ENCODE measurements around the gene ATP2A1.

ATP2A1 gene

DNA sequence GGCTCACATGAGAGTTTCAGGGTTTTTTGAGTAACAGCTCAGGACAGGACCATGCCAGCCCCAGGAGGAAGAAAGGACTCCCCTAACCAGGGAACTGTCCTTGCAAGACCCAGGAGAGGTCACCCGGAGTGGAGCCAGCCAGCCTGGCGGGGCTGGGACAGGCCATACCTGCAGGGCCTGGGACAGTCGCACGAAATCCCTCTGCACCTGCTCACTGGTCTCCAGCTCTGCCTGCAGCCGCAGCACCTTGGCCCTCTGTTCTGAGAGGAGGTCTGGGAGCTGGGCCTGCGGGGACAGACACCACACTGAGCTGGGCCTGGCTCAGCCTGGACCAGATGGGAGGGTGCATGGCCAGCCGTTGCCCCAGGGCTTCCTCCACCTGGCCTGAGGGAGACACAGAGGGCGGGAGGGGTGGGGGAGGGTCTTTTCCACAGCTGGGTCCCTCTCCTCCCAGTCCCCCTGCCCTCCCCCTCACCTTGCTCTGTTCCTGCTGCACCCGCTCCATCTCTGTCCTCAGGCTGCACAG, 27.0 kb downstream of the ATP2A1 start:
- H3K4me3 ChIP-seq (ENCODE audit: low read depth, low read length): no peak overlapping the region
- ChIA-PET POLR2A (no interaction called here), CTCF (no interaction called here)
- DNase-seq (ENCODE audit: low read depth, low spot score): no peak
- TF ChIP-seq, protein P1, sequence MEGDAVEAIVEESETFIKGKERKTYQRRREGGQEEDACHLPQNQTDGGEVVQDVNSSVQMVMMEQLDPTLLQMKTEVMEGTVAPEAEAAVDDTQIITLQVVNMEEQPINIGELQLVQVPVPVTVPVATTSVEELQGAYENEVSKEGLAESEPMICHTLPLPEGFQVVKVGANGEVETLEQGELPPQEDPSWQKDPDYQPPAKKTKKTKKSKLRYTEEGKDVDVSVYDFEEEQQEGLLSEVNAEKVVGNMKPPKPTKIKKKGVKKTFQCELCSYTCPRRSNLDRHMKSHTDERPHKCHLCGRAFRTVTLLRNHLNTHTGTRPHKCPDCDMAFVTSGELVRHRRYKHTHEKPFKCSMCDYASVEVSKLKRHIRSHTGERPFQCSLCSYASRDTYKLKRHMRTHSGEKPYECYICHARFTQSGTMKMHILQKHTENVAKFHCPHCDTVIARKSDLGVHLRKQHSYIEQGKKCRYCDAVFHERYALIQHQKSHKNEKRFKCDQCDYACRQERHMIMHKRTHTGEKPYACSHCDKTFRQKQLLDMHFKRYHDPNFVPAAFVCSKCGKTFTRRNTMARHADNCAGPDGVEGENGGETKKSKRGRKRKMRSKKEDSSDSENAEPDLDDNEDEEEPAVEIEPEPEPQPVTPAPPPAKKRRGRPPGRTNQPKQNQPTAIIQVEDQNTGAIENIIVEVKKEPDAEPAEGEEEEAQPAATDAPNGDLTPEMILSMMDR (IDR thresholded peaks at IDR 0.05; ENCODE audit: insufficient read depth, low read length, missing control alignments): no peak

DNA sequence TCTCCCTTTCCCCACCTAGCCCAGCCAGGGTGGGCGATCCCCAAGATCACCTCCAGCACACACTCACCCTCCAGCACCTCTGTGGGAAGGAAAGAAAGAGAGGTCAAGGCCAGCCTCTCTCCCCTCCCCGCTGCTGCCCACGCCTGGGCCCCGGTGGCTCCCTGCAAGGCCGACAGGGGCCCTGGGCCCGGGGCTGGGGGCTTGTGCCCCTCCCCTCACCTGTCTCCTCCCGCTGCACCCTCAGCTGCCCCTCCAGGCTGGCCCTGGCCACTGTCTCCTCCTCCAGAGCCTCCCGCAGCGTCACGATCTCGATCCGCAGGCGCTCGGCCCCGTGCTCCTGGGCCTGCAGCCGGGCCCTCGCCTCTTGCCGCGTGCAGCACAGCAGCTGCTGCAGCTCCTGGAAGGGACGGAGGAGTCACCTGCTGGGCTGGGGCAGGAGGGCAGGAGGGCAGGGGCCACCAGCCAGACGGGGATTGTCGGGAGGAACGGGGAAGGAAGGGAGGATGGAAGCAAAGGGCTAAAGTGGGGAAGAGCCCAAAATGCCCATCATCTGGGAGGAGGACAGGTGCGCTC, 27.6 kb downstream of the ATP2A1 start:
- TF ChIP-seq, protein P1 (IDR thresholded peaks at IDR 0.05; ENCODE audit: insufficient read depth, low read length, missing control alignments): no peak
- ChIA-PET POLR2A (no interaction called here), CTCF (no interaction called here)
- no peak for DNase-seq (ENCODE audit: low read depth, low spot score)
- no peak overlapping the region for H3K4me3 ChIP-seq (ENCODE audit: low read depth, low read length)

DNA sequence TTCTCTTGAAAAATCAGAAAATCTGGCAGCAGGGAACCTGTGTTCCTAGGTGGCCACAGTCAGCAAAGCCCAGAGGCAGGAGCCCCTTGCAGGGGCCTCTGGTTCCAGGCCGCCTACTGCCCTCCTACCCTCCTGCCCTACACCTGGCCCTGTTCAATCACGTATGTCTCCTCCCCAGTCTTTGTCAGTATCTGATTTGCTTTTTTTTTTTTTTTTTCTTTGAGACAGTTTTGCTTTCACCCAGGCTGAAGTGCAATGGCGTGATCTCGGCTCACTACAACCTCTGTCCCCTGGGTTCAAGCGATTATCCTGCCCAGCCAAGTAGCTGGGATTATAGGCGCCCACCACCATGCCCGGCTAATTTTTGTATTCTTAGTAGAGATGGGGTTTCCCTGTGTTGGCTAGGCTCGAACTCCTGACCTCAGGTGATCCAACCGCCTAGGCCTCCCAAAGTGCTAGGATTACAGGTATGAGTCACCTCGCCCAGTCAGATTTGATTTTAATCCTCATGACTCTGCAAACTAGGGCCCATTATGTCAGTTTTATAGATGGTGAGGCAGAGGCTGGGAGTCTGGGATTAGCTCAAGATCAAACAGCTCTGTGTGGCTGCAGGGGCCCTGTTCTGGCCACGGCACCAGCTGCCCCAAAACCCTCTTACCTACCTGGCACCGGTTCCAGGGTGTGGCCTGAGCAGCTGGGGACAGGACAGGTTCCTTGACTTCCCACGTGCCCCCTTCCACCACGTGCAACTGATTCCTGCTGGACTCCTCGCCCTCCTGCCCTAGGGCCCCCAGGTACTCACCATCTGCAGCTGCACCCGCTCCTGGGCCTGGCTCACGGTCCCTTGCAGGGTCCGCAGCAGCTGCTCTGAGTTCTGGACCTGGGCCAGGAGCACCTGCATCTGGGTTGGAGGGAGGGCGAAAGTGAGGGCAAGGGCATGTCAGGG, 32.1 kb downstream of the ATP2A1 start:
- H3K4me3 ChIP-seq (ENCODE audit: low read depth, low read length): no peak overlapping the region
- TF ChIP-seq, protein P1 (IDR thresholded peaks at IDR 0.05; ENCODE audit: insufficient read depth, low read length, missing control alignments): no peak
- ChIA-PET CTCF (interaction anchor here (1.3 kb wide), 1 partner anchor 35 kb away, joined by 3 read pairs; no protein-coding TSS in a partner anchor), POLR2A (interaction anchor here (0.7 kb wide), 1 partner anchor 14 kb away, joined by 3 read pairs; no protein-coding TSS in a partner anchor)
- no peak for DNase-seq (ENCODE audit: low read depth, low spot score)

DNA sequence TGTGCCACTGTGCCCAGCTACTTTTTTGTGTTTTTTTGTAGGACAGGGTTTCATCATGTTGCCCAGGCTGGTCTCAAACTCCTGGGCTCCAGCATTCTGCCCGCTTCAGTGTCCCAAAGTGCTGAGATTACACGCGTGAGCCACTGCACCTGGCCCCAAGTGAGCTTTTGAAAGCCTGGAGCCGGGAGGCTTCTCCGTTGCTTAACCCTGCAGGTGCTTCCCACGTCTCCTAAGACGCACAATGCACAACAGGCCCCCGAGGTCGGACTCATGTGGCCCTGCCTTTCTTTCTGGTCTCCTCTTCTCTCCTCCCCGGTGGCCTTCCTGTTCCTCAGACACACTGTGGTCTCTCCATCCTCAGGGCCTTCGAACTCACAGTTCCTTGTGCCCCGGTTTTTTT, 34.3 kb downstream of the ATP2A1 start:
- no peak overlapping the region for H3K4me3 ChIP-seq (ENCODE audit: low read depth, low read length)
- CTCF ChIA-PET: interaction anchor here (0.6 kb wide), 1 partner anchor 22 kb away, joined by 3 read pairs; no protein-coding TSS in a partner anchor
- TF ChIP-seq, protein P1 (IDR thresholded peaks at IDR 0.05; ENCODE audit: insufficient read depth, low read length, missing control alignments): no peak
- POLR2A ChIA-PET: no interaction called here
- no peak for DNase-seq (ENCODE audit: low read depth, low spot score)

DNA sequence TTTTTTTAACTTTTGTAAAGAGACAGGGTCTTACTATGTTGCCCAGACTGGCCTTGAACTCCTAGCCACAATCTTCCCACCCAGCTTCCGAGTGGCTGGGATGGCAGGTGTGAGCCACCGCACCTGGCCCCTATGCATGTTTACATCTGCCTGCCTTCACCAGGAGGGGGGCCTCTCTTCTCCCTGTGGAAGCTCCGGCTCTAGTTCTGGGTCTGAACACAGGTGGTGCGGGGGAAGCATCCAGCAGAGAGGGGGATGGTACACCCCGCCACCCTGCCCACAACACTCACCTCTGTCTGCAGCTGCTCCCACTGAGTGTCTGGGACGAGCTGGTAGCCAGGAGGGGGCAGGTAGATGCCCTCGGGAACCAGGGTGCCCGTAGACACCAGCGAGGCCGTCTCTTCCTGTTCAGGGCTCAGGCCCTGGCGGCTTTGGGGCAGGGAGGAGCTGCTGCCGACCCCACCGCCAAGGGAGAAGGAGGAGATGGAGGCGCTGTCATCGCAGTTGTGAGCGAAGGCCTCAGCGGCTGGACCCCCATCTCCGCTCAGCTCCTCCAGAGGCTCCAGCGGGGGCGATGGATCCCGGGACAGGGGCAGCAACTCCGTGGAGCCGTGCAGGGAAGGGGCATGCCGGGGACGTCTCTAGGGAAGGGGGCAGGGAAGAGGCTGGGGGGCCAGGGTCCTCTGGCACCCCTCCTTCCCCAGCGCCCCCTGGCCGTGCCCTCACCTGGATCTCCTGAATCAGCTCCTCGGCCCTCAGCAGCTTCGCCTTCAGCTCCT, 35.8 kb downstream of the ATP2A1 start:
- ChIA-PET POLR2A (no interaction called here), CTCF (interaction anchor here (1.1 kb wide), 1 partner anchor 31 kb away, joined by 3 read pairs; no protein-coding TSS in a partner anchor)
- H3K4me3 ChIP-seq (ENCODE audit: low read depth, low read length): no peak overlapping the region
- no peak for DNase-seq (ENCODE audit: low read depth, low spot score)
- TF ChIP-seq, protein P1 (IDR thresholded peaks at IDR 0.05; ENCODE audit: insufficient read depth, low read length, missing control alignments): no peak
